K562 (cell line): ENCODE measurements around the gene GCH1. TPM values are rescaled to one million over a fixed set of nuclear protein-coding genes. Genes with fewer than 3 reads are reported as not detected.

Experiments used
- ATAC-seq: fragments of 200-7000 bp; cut with Tn5 transposase; 3 replicates; pipeline ENCODE4 v1.9.1; 2020; ENCODE audit warnings: moderate library complexity
- BruUV-seq: library from RNA; stranded (reverse); fragments of 400-500 nt; replicated peaks from 2 replicates; lab custom pipeline; 2021; lab: Mats Ljungman, UMichigan
- CTCF ChIA-PET: fragments of 300-600 bp; formaldehyde crosslinking; extraction: SDS; loops from one replicate; lab custom pipeline; 2021; ENCODE audit warnings: low intra/inter-chr PET ratio; lab: Yijun Ruan, JAX
- POLR2A ChIA-PET: fragments of 300-600, 350-650 bp; sonication (Branson Sonifier 250); formaldehyde crosslinking; extraction: SDS; loops from one replicate; lab custom pipeline; 2021; ENCODE audit warnings: antibody characterized with exemption, inconsistent platforms; lab: Yijun Ruan, JAX
- DNase-seq, 4 experiments: peaks; one replicate each; pipeline versions ENCODE4 v3.0.0 to v3.0.0-alpha.2; 2011 to 2018; ENCODE audit warnings: low spot score in 3 of 4, mixed read lengths in 3 of 4; ENCODE audit errors: extremely low read depth in 1 of 4
- FAIRE-seq: peaks from 2 replicates; lab custom pipeline; 2011; peaks lifted over from hg19 to GRCh38; lab: Jason Lieb, UNC
- H2AFZ ChIP-seq: 2 replicates; pipeline ENCODE4 v1.6.0; 2011; ENCODE audit warnings: low read depth, low read length, control low read depth, inconsistent platforms
- H3K27ac ChIP-seq: fragments of 200-600 bp; 3 replicates; pipeline ENCODE4 v1.8.0; 2011; ENCODE audit warnings: low read depth, mild to moderate bottlenecking, control low read depth, inconsistent platforms, low read length, moderate library complexity, mixed read lengths; ENCODE audit errors: extremely low read depth
- H3K27me3 ChIP-seq, 2 experiments: fragments of 300-600 bp in 1 of 2; 2 replicates in 1 of 2; 3 replicates in 1 of 2; pipeline versions ENCODE4 v1.6.0 to v1.8.0; 2011; ENCODE audit warnings: inconsistent platforms in 2 of 2, low read length in 2 of 2, mild to moderate bottlenecking in 1 of 2, mixed read lengths in 1 of 2, moderate library complexity in 1 of 2; ENCODE audit not compliant: control insufficient read depth in 2 of 2, insufficient read depth in 2 of 2
- H3K36me3 ChIP-seq: fragments of 300-600 bp; 3 replicates; pipeline ENCODE4 v1.8.0; 2011; ENCODE audit warnings: mild to moderate bottlenecking, low read length, inconsistent platforms; ENCODE audit not compliant: control insufficient read depth, insufficient read depth
- H3K4me1 ChIP-seq, 2 experiments: fragments of 200-600 bp in 1 of 2; replicated peaks in 1 of 2; 2 replicates in 1 of 2; 3 replicates in 1 of 2; pipeline versions ENCODE4 v1.5.1 to v1.8.0; 2011; ENCODE audit warnings: inconsistent platforms in 2 of 2, low read length in 2 of 2, mild to moderate bottlenecking in 1 of 2, mixed read lengths in 1 of 2, moderate library complexity in 1 of 2; ENCODE audit not compliant: control insufficient read depth in 2 of 2, insufficient read depth in 2 of 2
- H3K4me2 ChIP-seq: 2 replicates; pipeline ENCODE4 v1.6.1; 2011; ENCODE audit warnings: low read length, control low read depth, inconsistent platforms, mixed read lengths; ENCODE audit not compliant: insufficient read depth
- H3K4me3 ChIP-seq: fragments of 200-600 bp; sonication (generic), shearing (Covaris generic); 2 replicates; pipeline ENCODE4 v1.5.1; 2016; ENCODE audit warnings: control low read depth, inconsistent platforms
- H3K79me2 ChIP-seq: fragments of 200-600 bp; 3 replicates; pipeline ENCODE4 v1.8.0; 2011; ENCODE audit warnings: low read length, inconsistent platforms; ENCODE audit not compliant: control insufficient read depth, insufficient read depth
- H3K9ac ChIP-seq, 2 experiments: 2 replicates each; pipeline versions ENCODE4 v1.6.0 to v1.6.1; 2011; ENCODE audit warnings: low read depth in 2 of 2, low read length in 2 of 2, control low read depth in 1 of 2, inconsistent platforms in 1 of 2, mild to moderate bottlenecking in 1 of 2, mixed read lengths in 1 of 2; ENCODE audit not compliant: insufficient read depth in 1 of 2
- H3K9me1 ChIP-seq: one replicate; pipeline ENCODE4 v1.6.0; 2011; ENCODE audit warnings: inconsistent platforms, mild to moderate bottlenecking, low read length, moderate library complexity; ENCODE audit not compliant: control insufficient read depth, insufficient read depth
- H3K9me3 ChIP-seq: replicated peaks from 2 replicates; pipeline ENCODE4 v1.5.1; 2011; ENCODE audit warnings: low read depth, low read length, inconsistent platforms; ENCODE audit not compliant: control insufficient read depth, insufficient read depth
- H4K20me1 ChIP-seq: replicated peaks from 2 replicates; pipeline ENCODE4 v1.6.1; 2011; ENCODE audit warnings: low read length, inconsistent platforms, mixed read lengths; ENCODE audit not compliant: control insufficient read depth, insufficient read depth
- CREBBP ChIP-seq: IDR thresholded peaks from one replicate; pipeline ENCODE4 v1.6.1; 2012; ENCODE audit warnings: low read depth, mild to moderate bottlenecking, control low read depth, inconsistent platforms, low read length
- FOS ChIP-seq: IDR thresholded peaks from 3 replicates; pipeline ENCODE4 v1.6.1; 2011; ENCODE audit not compliant: insufficient read length; ENCODE audit errors: extremely low read depth
- FOXK1 ChIP-seq: sonication (generic); formaldehyde crosslinking; IDR thresholded peaks from 2 replicates; pipeline ENCODE4 v1.8.0; 2022; ENCODE audit warnings: missing genetic modification reagents, mild to moderate bottlenecking, borderline replicate concordance
- GTF2F1 ChIP-seq: IDR thresholded peaks from 2 replicates; pipeline ENCODE4 v1.6.1; 2011; ENCODE audit warnings: low read depth, low read length, improper control_type of control experiment
- HDAC1 ChIP-seq, 2 experiments: fragments of 450-650 bp; IDR thresholded peaks; 2 replicates each; pipeline ENCODE4 v1.6.1; 2016 to 2017; ENCODE audit warnings: inconsistent platforms in 1 of 2, mild to moderate bottlenecking in 1 of 2, moderate library complexity in 1 of 2
- MYBL2 ChIP-seq, 2 experiments: fragments of 450-650 bp in 1 of 2; sonication (generic) in 1 of 2; formaldehyde crosslinking in 1 of 2; IDR thresholded peaks; 2 replicates each; pipeline versions ENCODE4 v1.6.1 to v1.8.1; 2017 to 2022; ENCODE audit warnings: borderline replicate concordance in 1 of 2, inconsistent platforms in 1 of 2, low read depth in 1 of 2, mild to moderate bottlenecking in 1 of 2, missing genetic modification reagents in 1 of 2, moderate library complexity in 1 of 2
- NR4A1 ChIP-seq, 2 experiments: fragments of 250-450 bp in 1 of 2; fragments of 450-650 bp in 1 of 2; sonication (Bioruptor Pico) in 1 of 2; IDR thresholded peaks; 2 replicates each; pipeline versions ENCODE4 v1.4.0 to v1.6.1; 2016 to 2020; ENCODE audit warnings: mild to moderate bottlenecking in 2 of 2, missing compliant biosample characterization in 1 of 2, missing genetic modification characterization in 1 of 2, moderate library complexity in 1 of 2
- POLR3G ChIP-seq: IDR thresholded peaks from 2 replicates; pipeline ENCODE4 v1.6.1; 2011; ENCODE audit not compliant: insufficient read length, insufficient replicate concordance; ENCODE audit errors: extremely low read depth
- PYGO2 ChIP-seq: fragments of 450-650 bp; IDR thresholded peaks from 2 replicates; pipeline ENCODE4 v1.6.1; 2016; ENCODE audit warnings: mild to moderate bottlenecking, missing genetic modification characterization, moderate library complexity, missing compliant biosample characterization
- SMARCC2 ChIP-seq: fragments of 450-650 bp; IDR thresholded peaks from 2 replicates; pipeline ENCODE4 v1.6.1; 2017; ENCODE audit warnings: antibody characterized with exemption, moderate library complexity, mild to moderate bottlenecking, low read depth
- ZFP1 ChIP-seq: fragments of 450-650 bp; formaldehyde crosslinking; IDR thresholded peaks from 2 replicates; pipeline ENCODE4 v1.4.0; 2020; ENCODE audit warnings: mild to moderate bottlenecking, mixed read lengths
- ZNF507 ChIP-seq: conservative IDR thresholded peaks from 2 replicates; pipeline ENCODE4 v1.6.1; 2017; ENCODE audit warnings: missing genetic modification characterization, missing compliant biosample characterization
- WGBS: fragments of 100-300 bp; shearing (Covaris generic); methylation state at CpG from one replicate; pipeline ENCODE4 v1.1.6; 2016; ENCODE audit warnings: low coverage, mixed read lengths; ENCODE audit not compliant: insufficient coverage; ENCODE audit errors: missing lambda C conversion rate; 5-methylcytosine and 5-hydroxymethylcytosine counted together
- in situ Hi-C: fragments of 300-500 bp; cut with MboI; formaldehyde crosslinking; loops from 4 replicates; pipeline ENCODE4 v1.15.0; 2018; ENCODE audit warnings: inconsistent platforms, mixed read lengths
- intact Hi-C: fragments of 100-400 bp; cut with micrococcal nuclease; formaldehyde crosslinking; loops from 2 replicates; pipeline ENCODE4 v1.14.2; 2022
- polyA plus RNA-seq, 8 experiments: library from polyadenylated mRNA; depleted of rRNA in 4 of 8; stranded (reverse) in 5 of 8; unstranded in 3 of 8; fragments of >200 nt; fragmentation: Nextera tagmentation in 2 of 8; fragmentation: Illumina TruSeq in 1 of 8; extraction: Ambion mirVana in 2 of 8; extraction: Trizol in 1 of 8; gene quantifications; 2 replicates each; pipeline versions ENCODE4 v1.2.1 to v1.2.3, GENCODE V29; 2011 to 2014; ENCODE audit warnings: inconsistent platforms in 1 of 8, missing spikeins in 1 of 8
- total RNA-seq, 7 experiments: library from RNA; depleted of rRNA in 6 of 7; stranded (reverse); fragments of >200 nt in 6 of 7; fragmentation: Illumina TruSeq in 2 of 7; extraction: Trizol in 2 of 7; gene quantifications; 2 replicates each; pipeline versions ENCODE4 v1.2.1 to v1.2.3, GENCODE V29; 2011 to 2021; ENCODE audit warnings: low replicate concordance in 1 of 7
- TF ChIP-seq, protein P1 (sequence below): sonication (generic); formaldehyde crosslinking; IDR thresholded peaks from 2 replicates; pipeline ENCODE4 v1.8.0; 2022; ENCODE audit warnings: mild to moderate bottlenecking, missing genetic modification reagents
- TF ChIP-seq, protein P2 (sequence below): fragments of 450-650 bp; IDR thresholded peaks from one replicate; pipeline ENCODE4 v1.6.1; 2018; ENCODE audit warnings: mild to moderate bottlenecking, moderate library complexity; ENCODE audit not compliant: partially characterized antibody
- TF ChIP-seq, protein P3 (sequence below): fragments of 450-650 bp; formaldehyde crosslinking; conservative IDR thresholded peaks from 2 replicates; pipeline ENCODE4 v1.4.0; 2022; ENCODE audit warnings: mild to moderate bottlenecking, missing genetic modification characterization

GCH1 gene
- total and polyA plus RNA-seq, 9 of the 15 experiments (the other 6 are each of a cell fraction or from before 2014, with no cell fraction given): 3.9 to 13.1 (median 6.5) TPM

DNA sequence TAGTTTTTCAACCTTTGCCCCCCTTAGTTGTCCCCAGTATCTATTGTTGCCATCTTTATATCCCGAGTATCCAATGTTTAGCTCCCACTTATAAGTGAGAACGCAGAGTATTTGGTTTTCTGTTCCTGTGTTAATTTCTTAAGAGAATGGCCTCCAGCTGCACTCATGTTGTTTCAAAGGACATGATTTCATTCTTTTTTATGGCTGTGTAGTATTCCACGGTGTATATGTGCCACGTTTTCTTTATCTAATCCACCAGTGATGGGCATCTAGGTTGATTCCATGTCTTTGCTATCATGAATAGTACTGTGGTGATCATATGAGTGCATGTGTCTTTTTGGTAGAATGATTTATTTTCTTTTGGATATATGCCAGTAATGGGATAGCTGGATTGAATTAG lies 72.0 kb downstream of the GCH1 start (continued):
- TF ChIP-seq, protein P1, sequence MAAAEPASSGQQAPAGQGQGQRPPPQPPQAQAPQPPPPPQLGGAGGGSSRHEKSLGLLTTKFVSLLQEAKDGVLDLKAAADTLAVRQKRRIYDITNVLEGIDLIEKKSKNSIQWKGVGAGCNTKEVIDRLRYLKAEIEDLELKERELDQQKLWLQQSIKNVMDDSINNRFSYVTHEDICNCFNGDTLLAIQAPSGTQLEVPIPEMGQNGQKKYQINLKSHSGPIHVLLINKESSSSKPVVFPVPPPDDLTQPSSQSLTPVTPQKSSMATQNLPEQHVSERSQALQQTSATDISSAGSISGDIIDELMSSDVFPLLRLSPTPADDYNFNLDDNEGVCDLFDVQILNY (CRISPR knock-in tag): no peak

DNA sequence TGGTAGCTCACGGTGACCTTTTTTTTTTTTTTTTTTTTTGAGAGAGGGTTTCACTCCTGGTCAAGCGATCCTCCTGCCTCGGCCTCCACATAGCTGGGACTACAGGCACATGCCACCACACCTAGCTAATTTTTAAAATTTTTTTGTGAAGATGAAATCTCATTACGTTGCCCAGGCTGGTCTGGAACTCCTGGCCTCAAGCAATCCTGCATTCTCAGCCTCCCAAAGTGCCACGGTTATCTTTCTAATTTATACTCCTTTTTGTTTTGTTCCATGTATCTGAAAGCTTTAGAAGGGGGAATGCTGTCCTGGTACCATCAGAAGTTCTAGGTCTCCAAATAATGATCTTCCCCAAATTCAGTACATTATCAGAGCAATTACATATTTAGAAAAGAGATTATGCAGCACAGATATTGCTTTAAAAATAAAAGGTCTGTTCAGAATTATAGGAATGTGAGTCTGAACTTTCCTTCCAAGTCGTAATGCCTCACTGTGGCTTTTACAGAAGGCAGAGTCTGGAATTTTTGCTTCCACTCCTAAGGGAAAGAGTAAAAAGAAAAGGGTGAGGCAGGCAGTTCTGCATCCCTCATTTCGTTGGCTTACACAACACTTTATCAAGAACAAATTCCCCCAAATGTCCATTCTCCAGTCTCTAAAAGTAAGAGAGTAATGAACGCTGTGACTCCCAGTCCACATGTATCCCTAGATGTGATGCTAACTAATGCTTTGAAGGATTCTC lies 73.0 kb downstream of the GCH1 start:
- peaks cover 0 to 4% of the 10 kb centered on the region in 2 experiments; a peak in 2 of 5 replicates for H3K27me3 ChIP-seq
- H3K4me1 ChIP-seq: no peaks in the 10 kb centered on the region
- WGBS: 0% methylated on average over 7 of the region's 8 CpGs
- H3K79me2 ChIP-seq: no peaks in the 10 kb centered on the region
- no peaks in the 10 kb centered on the region for H4K20me1 ChIP-seq
- DNase-seq (no peak), ATAC-seq (no peak), FAIRE-seq (no peak)
- H3K4me2 ChIP-seq: no peak overlapping the region
- no peak overlapping the region for H2AFZ ChIP-seq
- no TSS peak for BruUV-seq
- no peak overlapping the region for H3K9ac ChIP-seq
- no peaks in the 10 kb centered on the region for H3K9me1 ChIP-seq
- in situ Hi-C loops (no loop called here), intact Hi-C loops (no loop called here)
- no peaks in the 10 kb centered on the region for H3K36me3 ChIP-seq
- ChIA-PET POLR2A (interaction anchor here (1.7 kb wide), 1 partner anchor 11 kb away, joined by 3 read pairs; no protein-coding TSS in a partner anchor), CTCF (no interaction called here)
- no peaks in the 10 kb centered on the region for H3K9me3 ChIP-seq
- no peak overlapping the region for H3K4me3 ChIP-seq
- H3K27ac ChIP-seq: no peak overlapping the region
- TF ChIP-seq MYBL2 (IDR thresholded peaks at IDR 0.05; ENCODE audit: low read depth) (no peak), MYBL2 (CRISPR knock-in tag; IDR thresholded peaks at IDR 0.05; ENCODE audit: borderline replicate concordance) (no peak), POLR3G (no peak), FOS (no peak), SMARCC2 (no peak), ZNF507 (no peak), ZFP1 (CRISPR knock-in tag) (no peak), FOXK1 (CRISPR knock-in tag) (no peak), CREBBP (no peak), HDAC1 (IDR thresholded peaks at IDR 0.05) (no peak), GTF2F1 (no peak), NR4A1 (CRISPR knock-in tag; IDR thresholded peaks at IDR 0.05) (no peak), NR4A1 (tag; IDR thresholded peaks at IDR 0.05) (no peak), PYGO2 (tag) (no peak)
- TF ChIP-seq, protein P2, sequence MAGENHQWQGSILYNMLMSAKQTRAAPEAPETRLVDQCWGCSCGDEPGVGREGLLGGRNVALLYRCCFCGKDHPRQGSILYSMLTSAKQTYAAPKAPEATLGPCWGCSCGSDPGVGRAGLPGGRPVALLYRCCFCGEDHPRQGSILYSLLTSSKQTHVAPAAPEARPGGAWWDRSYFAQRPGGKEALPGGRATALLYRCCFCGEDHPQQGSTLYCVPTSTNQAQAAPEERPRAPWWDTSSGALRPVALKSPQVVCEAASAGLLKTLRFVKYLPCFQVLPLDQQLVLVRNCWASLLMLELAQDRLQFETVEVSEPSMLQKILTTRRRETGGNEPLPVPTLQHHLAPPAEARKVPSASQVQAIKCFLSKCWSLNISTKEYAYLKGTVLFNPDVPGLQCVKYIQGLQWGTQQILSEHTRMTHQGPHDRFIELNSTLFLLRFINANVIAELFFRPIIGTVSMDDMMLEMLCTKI: no peak
- TF ChIP-seq, protein P3, sequence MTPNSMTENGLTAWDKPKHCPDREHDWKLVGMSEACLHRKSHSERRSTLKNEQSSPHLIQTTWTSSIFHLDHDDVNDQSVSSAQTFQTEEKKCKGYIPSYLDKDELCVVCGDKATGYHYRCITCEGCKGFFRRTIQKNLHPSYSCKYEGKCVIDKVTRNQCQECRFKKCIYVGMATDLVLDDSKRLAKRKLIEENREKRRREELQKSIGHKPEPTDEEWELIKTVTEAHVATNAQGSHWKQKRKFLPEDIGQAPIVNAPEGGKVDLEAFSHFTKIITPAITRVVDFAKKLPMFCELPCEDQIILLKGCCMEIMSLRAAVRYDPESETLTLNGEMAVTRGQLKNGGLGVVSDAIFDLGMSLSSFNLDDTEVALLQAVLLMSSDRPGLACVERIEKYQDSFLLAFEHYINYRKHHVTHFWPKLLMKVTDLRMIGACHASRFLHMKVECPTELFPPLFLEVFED (CRISPR knock-in tag): no peak
- TF ChIP-seq, all 486 proteins: peak for 0
